ENCODE data around the gene TOM1L2. TPM values are rescaled to one million over a fixed set of nuclear protein-coding genes. Genes with fewer than 3 reads are reported as not detected.

Gene TOM1L2
- total RNA-seq, 1 donor from 2014 or later, result 18.3 TPM

- peaks cover 3% of the 10 kb centered on the region for H3K36me3 Mint-ChIP-seq (ENCODE audit: low read depth)
- intact Hi-C loops (cut with micrococcal nuclease), result no loop called here
- no peak for TF ChIP-seq CTCF (IDR thresholded peaks at IDR 0.05)
- peak; percentile 51 for ATAC-seq (ENCODE audit: low read depth)
- ChIA-PET POLR2A (interaction anchor here (0.5 to 1.9 kb wide), 6 partner anchors 9 to 251 kb away, joined by 3 to 9 read pairs (median 6); no protein-coding TSS in a partner anchor), CTCF (interaction anchor here (0.8 to 1.4 kb wide), 3 partner anchors 12 to 38 kb away, joined by 3 to 5 read pairs (median 4); partner anchors contain the start of gene SREBF1)
- H3K27me3 Mint-ChIP-seq, result no peaks in the 10 kb centered on the region
- DNase-seq, result no peak
- no peak overlapping the region for H3K4me3 Mint-ChIP-seq
- H3K9me3 Mint-ChIP-seq, result no peaks in the 10 kb centered on the region
- H3K27ac Mint-ChIP-seq, result peak overlapping the region; percentile 24
- H3K4me1 Mint-ChIP-seq, result peaks cover 35% of the 10 kb centered on the region
These were observed 122.9 kb downstream of the TOM1L2 start for GRCh38 chr17:17849147-17849820.

GRCh38 chr17:17848311-17849082 is 123.7 kb downstream of the TOM1L2 start:
- ATAC-seq (ENCODE audit: low read depth) (no peak), DNase-seq (no peak)
- Mint-ChIP-seq H3K4me1 (peaks cover 35% of the 10 kb centered on the region), H3K27ac (no peak overlapping the region), H3K27me3 (no peaks in the 10 kb centered on the region), H3K4me3 (no peak overlapping the region), H3K9me3 (no peaks in the 10 kb centered on the region), H3K36me3 (ENCODE audit: low read depth) (peaks cover 3% of the 10 kb centered on the region)
- ChIA-PET CTCF (interaction anchor here (1.0 to 1.4 kb wide), 2 partner anchors 12 to 13 kb away, joined by 3 to 5 read pairs; partner anchors contain the start of gene SREBF1), POLR2A (interaction anchor here (0.9 to 1.9 kb wide), 4 partner anchors 8 to 14 kb away, joined by 4 to 9 read pairs (median 8); partner anchors contain the start of gene SREBF1)
- intact Hi-C loops (cut with micrococcal nuclease), result no loop called here
- no peak for TF ChIP-seq CTCF (IDR thresholded peaks at IDR 0.05)

DNA sequence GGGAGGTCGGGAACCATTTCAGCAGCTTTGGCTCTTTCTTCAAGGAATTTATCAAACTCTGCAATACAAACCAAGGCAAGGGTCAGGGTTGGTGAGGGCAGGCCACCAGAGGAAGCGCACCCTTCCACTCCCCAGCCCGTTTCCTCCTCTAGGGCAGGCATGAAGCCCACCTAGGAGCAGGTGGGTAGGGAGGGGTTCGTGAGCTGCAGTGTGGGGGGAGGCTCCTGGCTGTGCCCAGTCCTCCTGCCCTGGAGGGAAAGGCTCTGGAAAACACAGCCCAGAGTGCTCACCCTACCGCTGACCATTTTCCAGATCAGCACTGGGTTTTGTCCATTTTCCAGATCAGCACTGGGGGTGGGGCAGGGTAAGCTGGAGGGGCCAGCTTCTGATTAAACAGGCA is 124.5 kb downstream of the TOM1L2 start:
- H3K9me3 Mint-ChIP-seq, result no peaks in the 10 kb centered on the region
- DNase-seq (no peak), ATAC-seq (ENCODE audit: low read depth) (no peak)
- no peak for TF ChIP-seq CTCF (IDR thresholded peaks at IDR 0.05)
- H3K27ac Mint-ChIP-seq, result no peak overlapping the region
- ChIA-PET POLR2A (interaction anchor here (0.5 to 1.3 kb wide), 4 partner anchors 12 to 143 kb away, joined by 3 to 6 read pairs (median 4); partner anchors contain the start of gene SREBF1), CTCF (interaction anchor here (1.0 kb wide), 1 partner anchor 11 kb away, joined by 3 read pairs; the partner anchor contains the start of gene SREBF1)
- H3K4me1 Mint-ChIP-seq, result peaks cover 35% of the 10 kb centered on the region
- H3K4me3 Mint-ChIP-seq, result no peak overlapping the region
- intact Hi-C loops (cut with micrococcal nuclease), result no loop called here
- H3K36me3 Mint-ChIP-seq (ENCODE audit: low read depth), result peaks cover 3% of the 10 kb centered on the region
- H3K27me3 Mint-ChIP-seq, result no peaks in the 10 kb centered on the region

DNA sequence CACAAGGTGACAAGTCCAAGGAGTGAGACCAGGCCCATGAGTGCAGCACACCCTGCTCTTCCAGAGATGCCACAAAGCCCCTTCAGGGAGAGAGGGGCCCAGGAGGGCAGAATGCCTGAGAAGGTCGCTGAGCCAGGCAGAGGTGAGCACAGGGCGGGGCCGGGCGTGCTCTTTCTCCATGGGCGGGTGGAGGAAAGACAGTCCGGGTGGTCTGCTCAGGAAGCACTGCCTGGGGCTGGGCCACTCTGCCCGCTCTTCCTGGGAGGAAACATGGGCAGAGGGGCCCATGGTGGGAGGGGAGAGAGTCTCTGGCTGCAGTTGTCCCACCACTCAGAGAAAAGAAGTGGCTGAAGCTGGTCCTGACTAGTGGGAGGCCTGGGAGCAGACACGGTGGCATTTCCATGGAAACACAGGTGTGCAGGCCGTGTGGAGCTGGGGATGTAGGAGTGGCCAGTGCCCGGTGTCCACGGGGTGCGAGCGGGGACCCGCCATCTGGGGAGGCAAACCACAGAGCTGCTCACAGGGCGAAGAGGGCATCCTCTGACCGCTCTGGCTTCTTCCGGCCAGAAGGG is 125.0 kb downstream of the TOM1L2 start:
- H3K27me3 Mint-ChIP-seq, result no peaks in the 10 kb centered on the region
- CTCF ChIA-PET, result interaction anchor here (1.6 kb wide), 1 partner anchor 13 kb away, joined by 4 read pairs; no protein-coding TSS in a partner anchor
- intact Hi-C loops (cut with micrococcal nuclease), result no loop called here
- no peak overlapping the region for H3K27ac Mint-ChIP-seq
- no peak for DNase-seq
- peaks cover 35% of the 10 kb centered on the region for H3K4me1 Mint-ChIP-seq
- POLR2A ChIA-PET, result interaction anchor here (0.5 to 1.3 kb wide), 4 partner anchors 11 to 143 kb away, joined by 3 to 6 read pairs (median 4); partner anchors contain the start of gene SREBF1
- H3K36me3 Mint-ChIP-seq (ENCODE audit: low read depth), result peaks cover 3% of the 10 kb centered on the region
- no peak for TF ChIP-seq CTCF (IDR thresholded peaks at IDR 0.05)
- no peaks in the 10 kb centered on the region for H3K9me3 Mint-ChIP-seq
- no peak overlapping the region for H3K4me3 Mint-ChIP-seq
- no peak for ATAC-seq (ENCODE audit: low read depth)

All from activated B cell treated with CpG ODN at 0.5 μM for 24 hours (primary cell).